A549 (cell line): ENCODE results near the gene TRIM3.

Experiments used
- CEBPB ChIP-seq, 2 experiments: fragments of >200 bp in 1 of 2; sonication (Bioruptor Twin) in 1 of 2; formaldehyde crosslinking in 1 of 2; IDR thresholded peaks; 2 replicates each; pipeline ENCODE4 v1.6.1; 2012 to 2016
- CHD2 ChIP-seq: fragments of 150-350 bp; IDR thresholded peaks from 2 replicates; pipeline ENCODE4 v1.6.1; 2014; ENCODE audit warnings: low read length; ENCODE audit not compliant: partially characterized antibody
- JUN ChIP-seq, 2 experiments: fragments of >200 bp; sonication (Bioruptor Twin); formaldehyde crosslinking; IDR thresholded peaks; 2 replicates in 1 of 2; 3 replicates in 1 of 2; pipeline ENCODE4 v1.6.1; 2016 to 2017
- JUNB ChIP-seq: fragments of >200 bp; sonication (Bioruptor Twin); formaldehyde crosslinking; IDR thresholded peaks from 2 replicates; pipeline ENCODE4 v1.6.1; 2016
- MAZ ChIP-seq: fragments of 150-350 bp; IDR thresholded peaks from 2 replicates; pipeline ENCODE4 v1.6.1; 2014; ENCODE audit warnings: antibody characterized with exemption, low read depth, low read length, borderline replicate concordance
- POLR2A ChIP-seq: IDR thresholded peaks from 2 replicates; pipeline ENCODE4 v1.6.1; 2012; ENCODE audit warnings: mild to moderate bottlenecking, low read length
- RFX5 ChIP-seq: fragments of 450-650 bp; IDR thresholded peaks from 2 replicates; pipeline ENCODE4 v1.7.1; 2014; ENCODE audit warnings: antibody characterized with exemption, mild to moderate bottlenecking, moderate library complexity
- ZNF302 ChIP-seq: fragments of 250-450 bp; sonication (Bioruptor Pico); IDR thresholded peaks from 2 replicates; pipeline ENCODE4 v1.9.0; 2021; ENCODE audit warnings: inconsistent platforms, mild to moderate bottlenecking, moderate library complexity
- TF ChIP-seq, protein P1 (sequence below): fragments of >200 bp; sonication (Bioruptor Twin); formaldehyde crosslinking; IDR thresholded peaks from 3 replicates; pipeline ENCODE4 v1.5.1; 2016
- TF ChIP-seq, protein P2 (sequence below): fragments of 200-600 bp; sonication (generic); IDR thresholded peaks from 2 replicates; pipeline ENCODE4 v1.6.1; 2016; ENCODE audit warnings: antibody characterized with exemption, mild to moderate bottlenecking, moderate library complexity
- TF ChIP-seq, protein P3 (sequence below): IDR thresholded peaks from 2 replicates; pipeline ENCODE4 v1.6.1; 2012
- TF ChIP-seq, protein P4 (sequence below): fragments of 250-450 bp; sonication (Bioruptor Pico); IDR thresholded peaks from 2 replicates; pipeline ENCODE4 v1.5.0; 2021; ENCODE audit warnings: mild to moderate bottlenecking, moderate library complexity, borderline replicate concordance
- TF ChIP-seq, protein P5 (sequence below): fragments of 450-650 bp; IDR thresholded peaks from 2 replicates; pipeline ENCODE4 v1.6.1; 2014; ENCODE audit warnings: antibody characterized with exemption

DNA sequence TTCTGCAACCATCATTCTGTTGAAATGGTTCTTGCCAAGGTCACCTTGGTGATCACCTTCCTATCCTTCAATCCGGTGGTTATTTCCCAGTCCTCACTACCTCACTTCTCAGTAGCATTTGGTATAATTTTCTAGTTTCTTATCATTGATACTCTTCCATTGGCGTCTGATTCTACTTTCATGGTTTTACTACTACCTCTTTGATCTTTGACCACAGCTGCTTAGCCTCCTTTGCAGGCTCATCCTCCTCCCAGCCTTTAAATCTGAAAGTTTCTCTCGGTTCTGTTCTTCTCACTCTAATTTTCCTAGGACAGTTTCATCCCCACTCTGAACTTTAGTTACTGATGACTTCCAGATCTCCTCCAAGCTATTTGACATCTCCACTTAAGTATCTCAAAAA, 12.5 kb upstream of the TRIM3 start:
- TF ChIP-seq MAZ = no peak
- TF ChIP-seq CEBPB (IDR thresholded peaks at IDR 0.05) = no peak
- TF ChIP-seq, protein P1, sequence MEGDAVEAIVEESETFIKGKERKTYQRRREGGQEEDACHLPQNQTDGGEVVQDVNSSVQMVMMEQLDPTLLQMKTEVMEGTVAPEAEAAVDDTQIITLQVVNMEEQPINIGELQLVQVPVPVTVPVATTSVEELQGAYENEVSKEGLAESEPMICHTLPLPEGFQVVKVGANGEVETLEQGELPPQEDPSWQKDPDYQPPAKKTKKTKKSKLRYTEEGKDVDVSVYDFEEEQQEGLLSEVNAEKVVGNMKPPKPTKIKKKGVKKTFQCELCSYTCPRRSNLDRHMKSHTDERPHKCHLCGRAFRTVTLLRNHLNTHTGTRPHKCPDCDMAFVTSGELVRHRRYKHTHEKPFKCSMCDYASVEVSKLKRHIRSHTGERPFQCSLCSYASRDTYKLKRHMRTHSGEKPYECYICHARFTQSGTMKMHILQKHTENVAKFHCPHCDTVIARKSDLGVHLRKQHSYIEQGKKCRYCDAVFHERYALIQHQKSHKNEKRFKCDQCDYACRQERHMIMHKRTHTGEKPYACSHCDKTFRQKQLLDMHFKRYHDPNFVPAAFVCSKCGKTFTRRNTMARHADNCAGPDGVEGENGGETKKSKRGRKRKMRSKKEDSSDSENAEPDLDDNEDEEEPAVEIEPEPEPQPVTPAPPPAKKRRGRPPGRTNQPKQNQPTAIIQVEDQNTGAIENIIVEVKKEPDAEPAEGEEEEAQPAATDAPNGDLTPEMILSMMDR = no peak
- TF ChIP-seq, protein P2, sequence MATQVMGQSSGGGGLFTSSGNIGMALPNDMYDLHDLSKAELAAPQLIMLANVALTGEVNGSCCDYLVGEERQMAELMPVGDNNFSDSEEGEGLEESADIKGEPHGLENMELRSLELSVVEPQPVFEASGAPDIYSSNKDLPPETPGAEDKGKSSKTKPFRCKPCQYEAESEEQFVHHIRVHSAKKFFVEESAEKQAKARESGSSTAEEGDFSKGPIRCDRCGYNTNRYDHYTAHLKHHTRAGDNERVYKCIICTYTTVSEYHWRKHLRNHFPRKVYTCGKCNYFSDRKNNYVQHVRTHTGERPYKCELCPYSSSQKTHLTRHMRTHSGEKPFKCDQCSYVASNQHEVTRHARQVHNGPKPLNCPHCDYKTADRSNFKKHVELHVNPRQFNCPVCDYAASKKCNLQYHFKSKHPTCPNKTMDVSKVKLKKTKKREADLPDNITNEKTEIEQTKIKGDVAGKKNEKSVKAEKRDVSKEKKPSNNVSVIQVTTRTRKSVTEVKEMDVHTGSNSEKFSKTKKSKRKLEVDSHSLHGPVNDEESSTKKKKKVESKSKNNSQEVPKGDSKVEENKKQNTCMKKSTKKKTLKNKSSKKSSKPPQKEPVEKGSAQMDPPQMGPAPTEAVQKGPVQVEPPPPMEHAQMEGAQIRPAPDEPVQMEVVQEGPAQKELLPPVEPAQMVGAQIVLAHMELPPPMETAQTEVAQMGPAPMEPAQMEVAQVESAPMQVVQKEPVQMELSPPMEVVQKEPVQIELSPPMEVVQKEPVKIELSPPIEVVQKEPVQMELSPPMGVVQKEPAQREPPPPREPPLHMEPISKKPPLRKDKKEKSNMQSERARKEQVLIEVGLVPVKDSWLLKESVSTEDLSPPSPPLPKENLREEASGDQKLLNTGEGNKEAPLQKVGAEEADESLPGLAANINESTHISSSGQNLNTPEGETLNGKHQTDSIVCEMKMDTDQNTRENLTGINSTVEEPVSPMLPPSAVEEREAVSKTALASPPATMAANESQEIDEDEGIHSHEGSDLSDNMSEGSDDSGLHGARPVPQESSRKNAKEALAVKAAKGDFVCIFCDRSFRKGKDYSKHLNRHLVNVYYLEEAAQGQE = no peak
- TF ChIP-seq, protein P3, sequence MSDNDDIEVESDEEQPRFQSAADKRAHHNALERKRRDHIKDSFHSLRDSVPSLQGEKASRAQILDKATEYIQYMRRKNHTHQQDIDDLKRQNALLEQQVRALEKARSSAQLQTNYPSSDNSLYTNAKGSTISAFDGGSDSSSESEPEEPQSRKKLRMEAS = no peak
- no peak for TF ChIP-seq RFX5
- TF ChIP-seq ZNF302 (CRISPR knock-in tag) = no peak
- TF ChIP-seq, protein P4, sequence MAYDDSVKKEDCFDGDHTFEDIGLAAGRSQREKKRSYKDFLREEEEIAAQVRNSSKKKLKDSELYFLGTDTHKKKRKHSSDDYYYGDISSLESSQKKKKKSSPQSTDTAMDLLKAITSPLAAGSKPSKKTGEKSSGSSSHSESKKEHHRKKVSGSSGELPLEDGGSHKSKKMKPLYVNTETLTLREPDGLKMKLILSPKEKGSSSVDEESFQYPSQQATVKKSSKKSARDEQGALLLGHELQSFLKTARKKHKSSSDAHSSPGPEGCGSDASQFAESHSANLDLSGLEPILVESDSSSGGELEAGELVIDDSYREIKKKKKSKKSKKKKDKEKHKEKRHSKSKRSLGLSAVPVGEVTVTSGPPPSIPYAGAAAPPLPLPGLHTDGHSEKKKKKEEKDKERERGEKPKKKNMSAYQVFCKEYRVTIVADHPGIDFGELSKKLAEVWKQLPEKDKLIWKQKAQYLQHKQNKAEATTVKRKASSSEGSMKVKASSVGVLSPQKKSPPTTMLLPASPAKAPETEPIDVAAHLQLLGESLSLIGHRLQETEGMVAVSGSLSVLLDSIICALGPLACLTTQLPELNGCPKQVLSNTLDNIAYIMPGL = no peak
- TF ChIP-seq JUN (IDR thresholded peaks at IDR 0.05) = no peak
- no peak for TF ChIP-seq POLR2A
- TF ChIP-seq JUNB = no peak
- TF ChIP-seq, protein P5, sequence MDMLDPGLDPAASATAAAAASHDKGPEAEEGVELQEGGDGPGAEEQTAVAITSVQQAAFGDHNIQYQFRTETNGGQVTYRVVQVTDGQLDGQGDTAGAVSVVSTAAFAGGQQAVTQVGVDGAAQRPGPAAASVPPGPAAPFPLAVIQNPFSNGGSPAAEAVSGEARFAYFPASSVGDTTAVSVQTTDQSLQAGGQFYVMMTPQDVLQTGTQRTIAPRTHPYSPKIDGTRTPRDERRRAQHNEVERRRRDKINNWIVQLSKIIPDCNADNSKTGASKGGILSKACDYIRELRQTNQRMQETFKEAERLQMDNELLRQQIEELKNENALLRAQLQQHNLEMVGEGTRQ = no peak
- TF ChIP-seq CHD2 = no peak
